ENCODE results near the gene CHRNB1.

The CHRNB1 gene

GRCh38 chr17:7414837-7415236, 30.0 kb upstream of the CHRNB1 start:
- in situ Hi-C loops (cut with MboI; ENCODE audit: low sequenced_read_pairs): no loop called here

GRCh38 chr17:7415784-7416183, 29.1 kb upstream of the CHRNB1 start:
- in situ Hi-C loops (cut with MboI; ENCODE audit: low sequenced_read_pairs): no loop called here

DNA sequence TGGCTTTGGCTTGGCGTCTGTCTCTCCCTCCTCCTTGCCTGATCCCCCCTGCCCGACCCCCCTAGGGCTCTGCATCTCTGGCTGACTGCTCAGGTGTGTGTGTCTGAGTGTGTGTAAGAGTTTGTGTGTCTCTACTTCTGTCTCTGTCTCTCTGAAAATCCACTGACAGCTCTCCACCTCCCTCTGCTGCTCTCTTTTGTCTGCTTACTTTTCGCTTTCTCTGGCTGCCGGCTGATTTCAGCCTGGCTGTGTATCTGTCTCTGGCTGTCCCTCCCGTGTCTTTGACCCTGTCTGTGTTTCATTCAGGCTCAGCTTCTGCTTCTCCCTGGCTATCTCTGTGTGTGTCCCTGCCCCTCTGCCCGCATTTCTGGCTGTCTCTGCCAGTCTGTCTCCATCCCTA, 28.5 kb upstream of the CHRNB1 start:
- in situ Hi-C loops (cut with MboI; ENCODE audit: low sequenced_read_pairs): no loop called here

- in situ Hi-C loops (cut with MboI; ENCODE audit: low sequenced_read_pairs): no loop called here
Observed at GRCh38 chr17:7417056-7417655, 27.7 kb upstream of the CHRNB1 start.

- in situ Hi-C loops (cut with MboI; ENCODE audit: low sequenced_read_pairs): no loop called here
Observed at GRCh38 chr17:7418472-7419152, 26.2 kb upstream of the CHRNB1 start.

- in situ Hi-C loops (cut with MboI; ENCODE audit: low sequenced_read_pairs): no loop called here
Observed at GRCh38 chr17:7419819-7420610, 24.8 kb upstream of the CHRNB1 start, which contains the start of gene SPEM1. SPEM1 (plus strand) TSS chr17:7420324; CDS start chr17:7420385, 61 bp downstream.

GRCh38 chr17:7421186-7421585, 23.7 kb upstream of the CHRNB1 start:
- in situ Hi-C loops (cut with MboI; ENCODE audit: low sequenced_read_pairs): no loop called here

DNA sequence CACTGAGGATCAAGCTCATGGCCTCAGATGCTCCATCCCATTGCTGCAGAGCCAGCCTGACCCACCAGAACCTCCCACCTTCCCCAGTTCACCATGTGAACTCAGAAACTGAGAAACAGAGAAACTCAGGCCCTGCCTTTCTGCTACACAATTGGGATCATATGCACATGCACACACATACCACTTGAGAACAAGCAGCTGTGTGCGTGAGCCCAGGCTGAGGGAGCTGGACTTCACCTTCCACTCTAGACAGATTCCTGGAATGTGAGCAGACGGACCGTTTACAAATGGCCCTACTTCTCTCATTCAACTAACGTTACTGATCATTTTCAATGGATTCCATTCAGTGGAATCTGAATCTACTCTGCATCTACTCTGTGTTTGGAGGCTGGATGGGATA, 21.2 kb upstream of the CHRNB1 start:
- in situ Hi-C loops (cut with MboI; ENCODE audit: low sequenced_read_pairs): no loop called here

- in situ Hi-C loops (cut with MboI; ENCODE audit: low sequenced_read_pairs): no loop called here
Observed at GRCh38 chr17:7425316-7425715, 19.5 kb upstream of the CHRNB1 start, which contains the start of gene SPEM2. SPEM2 (plus strand) TSS chr17:7425616; CDS start chr17:7425689, 73 bp downstream.

DNA sequence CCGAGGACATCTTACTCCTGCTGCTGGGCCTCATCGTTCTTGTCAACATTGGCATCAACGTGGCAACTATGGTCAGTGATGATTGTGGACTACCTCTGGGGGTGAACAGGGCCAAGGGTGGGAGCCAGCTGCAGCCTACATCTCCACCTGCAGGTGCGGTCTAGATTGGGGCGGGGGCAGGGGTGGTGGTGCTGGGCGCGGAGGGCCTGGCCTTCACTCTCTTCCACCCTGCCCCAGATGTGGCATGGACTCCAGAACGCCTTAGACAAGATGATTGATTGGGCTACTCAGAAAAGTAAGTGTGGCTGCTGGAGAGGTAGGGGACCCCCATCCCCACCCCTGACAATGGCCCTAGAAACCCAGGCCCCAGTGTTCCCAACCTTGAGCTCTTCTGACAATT, 19.1 kb upstream of the CHRNB1 start:
- in situ Hi-C loops (cut with MboI; ENCODE audit: low sequenced_read_pairs): no loop called here

GRCh38 chr17:7426203-7426863, 18.5 kb upstream of the CHRNB1 start:
- in situ Hi-C loops (cut with MboI; ENCODE audit: low sequenced_read_pairs): no loop called here

GRCh38 chr17:7426896-7427489, 17.9 kb upstream of the CHRNB1 start:
- in situ Hi-C loops (cut with MboI; ENCODE audit: low sequenced_read_pairs): no loop called here

DNA sequence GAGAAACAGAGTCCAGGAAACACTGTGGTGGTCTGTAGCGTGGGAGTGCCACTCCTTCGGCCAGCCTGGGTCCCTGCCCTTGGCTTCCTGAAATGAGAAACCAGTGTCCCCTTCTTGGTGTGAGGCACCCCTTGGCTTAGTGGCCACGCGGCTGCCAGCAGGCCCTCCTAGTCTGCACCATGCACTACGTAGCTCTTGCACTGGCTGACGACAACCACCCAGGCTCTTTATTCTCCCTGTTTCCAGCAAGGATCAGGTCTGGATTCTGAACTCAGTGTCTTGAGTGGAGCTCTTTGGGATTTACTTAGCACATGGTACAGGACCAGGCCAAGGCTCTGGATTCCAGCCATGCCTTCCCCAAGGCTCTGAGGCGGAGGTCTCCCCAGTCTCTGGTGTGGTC, 17.3 kb upstream of the CHRNB1 start:
- in situ Hi-C loops (cut with MboI; ENCODE audit: low sequenced_read_pairs): no loop called here

DNA sequence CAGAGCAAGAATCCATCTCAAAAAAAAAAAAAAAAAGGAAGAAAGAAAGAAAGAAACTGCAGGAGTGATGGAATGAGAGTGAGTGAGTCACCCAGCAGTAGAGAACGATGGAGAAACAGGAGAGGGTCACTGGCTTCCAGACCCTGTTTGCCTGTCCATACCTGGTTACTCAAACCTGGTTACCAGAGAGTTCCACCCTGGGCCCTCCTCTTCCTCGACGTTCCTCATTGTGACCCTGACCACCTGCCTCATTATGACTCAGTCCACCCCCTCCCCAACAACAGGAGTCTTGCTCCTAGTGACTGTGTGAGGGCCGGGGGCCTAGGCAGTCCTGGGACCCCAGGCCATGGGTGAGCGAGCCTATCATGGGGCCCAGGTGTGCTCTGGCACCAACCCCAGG, 16.3 kb upstream of the CHRNB1 start, which contains the start of gene SPEM3:
SPEM3 (plus strand) TSS at position 301 of the 400 bp plus-strand sequence; CDS start at position 347, 46 bp downstream.
- in situ Hi-C loops (cut with MboI; ENCODE audit: low sequenced_read_pairs): no loop called here

GRCh38 chr17:7429722-7430121, 15.1 kb upstream of the CHRNB1 start:
- in situ Hi-C loops (cut with MboI; ENCODE audit: low sequenced_read_pairs): no loop called here

DNA sequence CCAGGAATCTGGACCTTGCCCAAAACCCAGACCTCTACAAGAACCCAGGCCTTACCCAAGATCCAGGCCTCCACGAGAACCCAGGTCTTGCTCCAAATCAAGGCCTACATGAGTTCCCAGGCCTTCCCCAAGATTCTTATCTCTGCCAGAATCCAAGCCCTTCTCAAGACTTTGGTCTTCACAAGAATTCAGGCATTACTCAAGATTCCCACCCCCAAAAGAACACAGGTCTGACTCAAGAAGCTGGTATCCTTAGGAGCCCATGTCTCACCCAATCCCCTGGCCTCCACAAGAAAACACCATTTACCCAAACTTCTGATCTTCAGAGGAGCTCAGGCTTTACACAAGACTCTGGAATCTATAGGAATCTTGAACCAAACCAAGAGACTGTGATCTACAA, 13.6 kb upstream of the CHRNB1 start:
- in situ Hi-C loops (cut with MboI; ENCODE audit: low sequenced_read_pairs): no loop called here

GRCh38 chr17:7432296-7432695, 12.6 kb upstream of the CHRNB1 start:
- in situ Hi-C loops (cut with MboI; ENCODE audit: low sequenced_read_pairs): no loop called here

GRCh38 chr17:7435676-7436555, 8.9 kb upstream of the CHRNB1 start:
- in situ Hi-C loops (cut with MboI; ENCODE audit: low sequenced_read_pairs): no loop called here

GRCh38 chr17:7436556-7437368, 8.1 kb upstream of the CHRNB1 start:
- in situ Hi-C loops (cut with MboI; ENCODE audit: low sequenced_read_pairs): no loop called here

Data from hTERT RPE-1 (cell line).